ENCODE data around the gene CIDEA. TPM values are rescaled to one million over a fixed set of nuclear protein-coding genes. Genes with fewer than 3 reads are reported as not detected.
A peak's percentile ranks its signal among the peaks of the same experiment; 100 is the strongest.

CIDEA gene
- total RNA-seq, 1 donor from 2014 or later = 0.40 TPM

- intact Hi-C loops (cut with DNase I) = loop anchor here (5.0 kb wide), 1 partner anchor 369 kb away; the partner anchor contains the start of gene SPIRE1
- no peak for DNase-seq (ENCODE audit: low spot score)
Measured at GRCh38 chr18:12288403-12288755, 34.2 kb downstream of the CIDEA start.

GRCh38 chr18:12290086-12290485 lies 35.9 kb downstream of the CIDEA start:
- no peak for DNase-seq (ENCODE audit: low spot score)
- intact Hi-C loops (cut with DNase I) = no loop called here

- intact Hi-C loops (cut with DNase I) = no loop called here
- peak; percentile 26 for DNase-seq (ENCODE audit: low spot score)
Measured at GRCh38 chr18:12291161-12291560, 37.0 kb downstream of the CIDEA start.

- peak; percentile 58 for DNase-seq (ENCODE audit: low spot score)
- intact Hi-C loops (cut with DNase I) = no loop called here
Measured at GRCh38 chr18:12291690-12292089, 37.5 kb downstream of the CIDEA start.

GRCh38 chr18:12293831-12294230 lies 39.7 kb downstream of the CIDEA start:
- intact Hi-C loops (cut with DNase I) = no loop called here
- DNase-seq (ENCODE audit: low spot score) = peak; percentile 27

- peak; percentile 35 for DNase-seq (ENCODE audit: low spot score)
- intact Hi-C loops (cut with DNase I) = no loop called here
Measured at GRCh38 chr18:12295389-12296086, 41.4 kb downstream of the CIDEA start.

GRCh38 chr18:12296087-12296403 lies 41.9 kb downstream of the CIDEA start:
- intact Hi-C loops (cut with DNase I) = no loop called here
- DNase-seq (ENCODE audit: low spot score) = peak; percentile 59

- intact Hi-C loops (cut with DNase I) = no loop called here
- DNase-seq (ENCODE audit: low spot score) = no peak
Measured at GRCh38 chr18:12296457-12296856, 42.3 kb downstream of the CIDEA start.

GRCh38 chr18:12299862-12300261 lies 45.7 kb downstream of the CIDEA start:
- peak; percentile 39 for DNase-seq (ENCODE audit: low spot score)
- intact Hi-C loops (cut with DNase I) = loop anchor here (10.0 kb wide), 1 partner anchor 645 kb away; the partner anchor contains the start of gene SEH1L

- intact Hi-C loops (cut with DNase I) = loop anchor here (10.0 kb wide), 1 partner anchor 643 kb away; the partner anchor contains the start of gene SEH1L
Measured at GRCh38 chr18:12301263-12302005, 47.3 kb downstream of the CIDEA start.

GRCh38 chr18:12302391-12303147 lies 48.4 kb downstream of the CIDEA start:
- intact Hi-C loops (cut with DNase I) = loop anchor here (10.0 kb wide), 1 partner anchor 642 kb away; the partner anchor contains the start of gene SEH1L
- DNase-seq (ENCODE audit: low spot score) = peak; percentile 71

More at GRCh38 chr18:12301263-12302005, 47.3 kb downstream of the CIDEA start:
- DNase-seq (ENCODE audit: low spot score) = peak; percentile 26

- DNase-seq (ENCODE audit: low spot score) = peak; percentile 57
- intact Hi-C loops (cut with DNase I) = loop anchor here (5.0 to 10.0 kb wide), 2 partner anchors 32 to 640 kb away; partner anchors contain the start of gene SEH1L
Measured at GRCh38 chr18:12304351-12305210, 50.4 kb downstream of the CIDEA start.

- intact Hi-C loops (cut with DNase I) = loop anchor here (5.0 to 10.0 kb wide), 2 partner anchors 33 to 640 kb away; partner anchors contain the start of gene SEH1L
- DNase-seq (ENCODE audit: low spot score) = peak; percentile 62
Measured at GRCh38 chr18:12305211-12305610, 51.0 kb downstream of the CIDEA start.

GRCh38 chr18:12305930-12306629 lies 51.9 kb downstream of the CIDEA start:
- DNase-seq (ENCODE audit: low spot score) = peak; percentile 74
- intact Hi-C loops (cut with DNase I) = loop anchor here (5.0 to 10.0 kb wide), 2 partner anchors 34 to 639 kb away; partner anchors contain the start of gene SEH1L

GRCh38 chr18:12306752-12307700 lies 52.9 kb downstream of the CIDEA start:
- peak; percentile 78 for DNase-seq (ENCODE audit: low spot score)
- intact Hi-C loops (cut with DNase I) = loop anchor here (5.0 to 10.0 kb wide), 2 partner anchors 35 to 638 kb away; partner anchors contain the start of gene SEH1L

- intact Hi-C loops (cut with DNase I) = loop anchor here (1.0 to 10.0 kb wide), 3 partner anchors 36 to 637 kb away; partner anchors contain the start of gene SEH1L
Measured at GRCh38 chr18:12307701-12308385, 53.7 kb downstream of the CIDEA start, which contains the start of gene TUBB6. Gene TUBB6, plus strand, starts transcription at chr18:12308241. Its CDS starts 52 bp downstream, at chr18:12308293.

More at GRCh38 chr18:12307701-12308385, 53.7 kb downstream of the CIDEA start, which contains the start of gene TUBB6:
- peak; percentile 85 for DNase-seq (ENCODE audit: low spot score)
